ENCODE results near the gene PLSCR2.
"Not testable (repeated sequence)": the region's sequence is repeated elsewhere in the genome, so short reads cannot be mapped to it uniquely, and the experiment has no call there.

The PLSCR2 gene

DNA sequence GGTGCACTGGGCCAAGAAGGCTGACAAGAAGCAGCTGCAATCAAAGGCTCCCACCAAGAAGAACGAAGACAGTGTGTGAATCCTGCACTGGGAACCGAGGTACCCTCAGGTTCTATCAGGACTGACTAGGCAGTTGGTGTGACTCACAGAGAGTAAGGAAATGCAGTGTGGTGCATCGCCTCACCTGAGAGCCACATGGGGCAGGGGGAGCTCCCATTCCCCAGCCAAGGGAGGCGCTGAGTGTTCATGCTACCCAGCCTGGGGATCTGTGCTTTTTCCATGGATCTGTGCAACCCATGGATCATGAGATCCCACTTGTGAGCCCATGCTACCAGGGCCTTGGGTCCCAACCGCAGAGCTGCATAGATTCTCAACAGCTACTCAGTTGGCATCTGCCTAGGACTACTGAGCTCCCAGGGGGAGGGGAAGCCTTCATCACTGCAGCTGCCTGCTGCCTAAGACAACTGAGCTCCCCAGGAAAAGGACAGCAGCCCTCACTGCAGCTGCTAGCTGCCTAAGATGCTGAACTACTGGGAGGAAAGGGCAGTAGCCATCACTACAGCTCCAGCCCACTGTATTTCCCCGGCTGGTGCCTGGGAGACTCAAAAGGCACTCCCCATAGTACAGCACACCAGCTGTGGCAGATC is 6.9 kb upstream of the PLSCR2 start:
- DNase-seq: no peak

DNA sequence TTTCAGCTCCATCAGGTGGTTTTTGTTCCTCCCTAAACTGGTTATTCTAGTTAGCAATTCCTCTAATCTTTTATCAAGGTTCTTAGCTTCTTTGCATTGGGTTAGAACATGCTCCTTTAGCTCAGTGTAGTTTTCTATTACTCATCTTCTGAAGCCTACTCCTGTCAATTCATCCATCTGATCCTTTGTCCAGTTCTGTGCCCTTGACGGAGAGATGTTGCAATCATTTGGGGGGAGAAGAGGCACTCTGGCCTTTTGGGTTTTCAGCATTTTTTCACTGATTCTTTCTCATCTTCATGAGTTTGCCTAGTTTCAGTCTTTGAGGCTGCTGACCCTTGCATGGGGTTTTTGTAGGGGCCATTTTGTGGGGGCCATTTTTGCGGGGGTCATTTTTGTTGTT is 5.6 kb upstream of the PLSCR2 start:
- DNase-seq: not testable (repeated sequence)

DNA sequence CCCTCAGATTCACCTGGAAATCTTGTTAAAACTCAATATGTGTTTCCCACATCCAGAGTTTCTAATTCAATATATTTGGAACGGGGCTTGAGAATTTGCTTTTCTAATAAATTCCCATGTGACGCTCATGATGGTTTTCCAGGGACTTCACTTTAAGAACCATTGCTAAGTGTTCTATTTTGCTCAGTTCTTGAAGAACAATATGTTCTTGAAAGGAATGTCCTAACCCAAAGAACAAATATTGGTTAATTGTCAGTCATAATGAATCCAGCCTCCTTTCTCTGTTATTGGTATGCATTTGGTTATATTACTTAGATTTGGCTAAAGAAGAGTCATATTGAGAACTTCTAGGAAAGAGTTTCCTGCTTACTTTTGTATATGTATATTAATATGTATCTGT is 4.4 kb upstream of the PLSCR2 start:
- DNase-seq: no peak

DNA sequence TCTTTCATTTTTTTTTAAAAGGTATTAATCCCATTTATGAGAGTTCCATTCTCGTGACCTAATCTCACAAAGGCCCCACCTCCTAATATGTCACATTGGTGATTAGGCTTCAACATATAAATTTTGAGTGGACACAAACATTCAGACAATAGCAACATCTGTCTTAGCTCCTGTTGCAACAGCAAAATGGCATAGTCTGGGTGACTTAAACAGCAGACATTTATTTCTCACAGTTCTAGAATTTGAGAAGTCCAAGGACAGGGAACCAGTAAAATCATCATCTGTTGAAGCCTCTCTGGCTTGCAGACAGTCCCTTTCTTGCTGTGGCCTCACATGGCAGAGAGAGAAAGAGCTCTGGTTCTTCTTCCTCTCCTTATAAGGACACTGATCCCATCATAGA is 3.2 kb upstream of the PLSCR2 start:
- DNase-seq: no peak

DNA sequence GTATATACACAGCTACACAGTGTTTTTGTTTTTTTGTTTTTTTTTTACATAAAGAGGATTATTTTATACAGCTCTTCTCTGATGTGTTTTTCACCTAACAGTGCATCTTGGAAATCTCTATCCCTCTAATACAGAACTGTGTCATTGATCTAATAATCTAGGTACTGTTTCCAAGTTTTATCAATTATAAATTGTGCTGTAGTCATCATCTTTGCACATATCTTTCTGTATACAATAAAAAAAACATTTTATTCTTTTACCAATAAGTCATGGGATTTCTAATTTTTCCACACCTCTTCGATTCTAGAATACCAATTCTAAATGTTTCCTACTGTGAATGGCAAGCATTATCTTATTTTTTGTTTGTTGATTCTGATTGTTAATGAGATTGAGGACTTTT is 1.7 kb upstream of the PLSCR2 start:
- DNase-seq: no peak

DNA sequence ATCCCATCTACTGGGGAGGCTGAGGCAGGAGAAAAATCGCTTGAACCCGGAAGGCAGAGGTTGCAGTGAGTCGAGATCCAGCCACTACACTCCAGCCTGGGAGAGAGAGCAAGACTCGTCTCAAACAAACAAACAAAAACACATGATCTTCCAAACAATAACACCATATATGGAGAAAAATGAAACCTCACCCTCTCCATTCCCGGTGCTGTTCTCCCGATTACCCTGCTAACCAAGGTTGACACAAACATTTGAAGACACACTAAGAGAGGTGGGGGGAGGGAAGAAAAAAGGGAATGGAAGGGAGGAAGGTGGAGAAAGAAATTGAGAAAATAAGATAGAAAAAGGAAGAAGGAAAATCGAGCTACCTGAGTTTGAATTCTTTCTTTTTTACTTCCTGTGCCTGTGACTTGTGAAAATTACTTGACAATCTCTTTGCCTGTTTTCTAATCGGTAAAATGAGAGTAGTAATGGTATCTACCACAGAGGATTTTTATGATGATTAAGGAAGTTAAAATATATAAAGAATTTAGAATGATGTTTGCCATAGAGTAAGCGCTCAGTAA is 1.1 kb upstream of the PLSCR2 start:
- no peak for DNase-seq

DNA sequence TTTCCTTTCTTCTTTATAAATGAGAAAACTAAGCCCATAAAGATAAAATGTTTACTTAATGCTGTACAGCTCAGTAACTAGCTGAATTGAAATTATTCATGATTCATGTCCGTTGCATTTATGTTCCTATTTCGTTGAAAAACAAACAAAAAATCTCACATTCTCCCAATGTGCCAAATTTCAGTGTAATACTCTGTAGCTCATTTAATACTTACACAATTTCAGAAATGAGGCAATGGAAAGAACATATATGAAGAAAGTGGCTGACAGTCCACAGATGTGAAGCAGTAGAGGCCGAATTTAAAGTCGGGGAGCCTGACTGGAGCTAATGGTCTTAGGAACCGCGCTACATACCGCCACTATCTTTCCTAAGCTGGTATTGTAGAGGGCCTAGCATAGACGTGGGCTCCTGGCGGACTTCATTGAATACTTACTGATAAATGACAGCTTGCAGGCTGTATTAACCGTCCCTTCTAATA is 651 bp downstream of the PLSCR2 start:
- no peak for DNase-seq

DNA sequence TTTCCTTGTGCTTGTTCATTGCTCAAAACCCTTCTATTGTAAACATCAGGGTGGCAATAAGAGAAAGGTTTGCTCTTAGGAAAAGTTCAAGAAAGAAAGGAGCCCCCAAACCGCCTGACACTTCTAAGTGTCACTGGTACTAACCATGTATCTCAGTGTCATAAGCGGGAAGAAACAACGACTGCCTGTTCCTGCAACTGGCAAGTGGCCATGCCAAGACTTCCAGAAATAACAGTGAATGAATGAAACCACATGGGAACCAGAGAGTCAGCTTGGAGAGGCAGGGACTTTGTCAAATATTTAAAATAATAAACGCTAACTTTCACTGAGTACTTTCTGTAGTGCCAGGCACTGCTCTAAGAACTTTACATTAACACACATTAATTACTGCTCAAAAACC is 1.1 kb downstream of the PLSCR2 start:
- no peak for DNase-seq

DNA sequence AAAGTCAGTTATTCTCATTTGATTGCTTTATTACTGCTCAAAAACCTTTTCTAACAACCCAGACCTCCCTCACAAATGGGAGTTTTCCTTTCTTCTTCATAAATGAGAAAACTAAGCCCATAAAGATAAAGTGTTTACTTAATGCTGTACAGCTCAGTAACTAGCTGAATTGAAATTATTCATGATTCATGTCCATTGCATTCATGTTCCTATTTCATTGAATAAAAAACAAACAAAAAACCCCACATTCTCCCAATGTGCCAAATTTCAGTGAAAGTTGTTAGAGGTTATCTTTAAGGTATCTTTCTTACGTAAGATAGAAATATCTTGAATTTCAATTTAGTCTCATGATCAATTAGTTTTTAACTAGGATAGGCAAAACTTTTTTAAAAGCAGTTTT is 2.8 kb downstream of the PLSCR2 start:
- no peak for DNase-seq

DNA sequence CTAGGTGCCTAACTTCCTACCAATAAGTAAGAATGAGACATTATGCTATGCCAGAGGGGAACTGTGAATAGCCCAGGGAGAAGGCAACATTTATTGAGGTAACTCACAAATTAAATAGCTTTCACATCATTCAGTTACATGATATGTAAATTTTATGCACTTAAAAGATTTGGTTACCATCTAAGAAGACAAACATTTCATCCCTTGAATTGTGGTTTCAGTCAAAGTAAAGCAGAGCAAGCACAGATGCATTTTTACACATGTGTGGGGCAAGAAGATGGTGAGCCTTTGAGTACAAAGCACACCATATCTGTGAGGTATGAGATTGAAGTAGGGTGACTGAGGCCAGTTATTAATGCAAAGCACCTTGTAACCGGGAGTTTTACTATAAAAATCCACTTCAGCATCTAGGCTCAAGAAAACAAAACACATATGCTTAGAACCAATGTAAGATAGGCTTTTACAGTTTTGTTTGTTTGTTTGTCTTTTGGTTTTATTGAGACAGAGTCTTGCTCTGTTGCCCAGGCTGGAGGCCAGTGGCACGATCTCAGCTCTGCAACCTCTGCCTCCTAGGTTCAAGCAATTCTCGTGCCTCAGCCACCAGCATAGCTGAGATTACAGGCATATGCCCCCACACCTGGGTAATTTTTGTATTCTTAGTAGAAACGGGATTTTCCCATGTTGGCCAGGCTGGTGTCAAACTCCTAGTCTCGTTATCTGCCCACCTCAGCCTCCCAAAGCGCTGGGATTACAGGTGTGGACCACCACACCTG is 3.5 kb downstream of the PLSCR2 start:
- DNase-seq: no peak

DNA sequence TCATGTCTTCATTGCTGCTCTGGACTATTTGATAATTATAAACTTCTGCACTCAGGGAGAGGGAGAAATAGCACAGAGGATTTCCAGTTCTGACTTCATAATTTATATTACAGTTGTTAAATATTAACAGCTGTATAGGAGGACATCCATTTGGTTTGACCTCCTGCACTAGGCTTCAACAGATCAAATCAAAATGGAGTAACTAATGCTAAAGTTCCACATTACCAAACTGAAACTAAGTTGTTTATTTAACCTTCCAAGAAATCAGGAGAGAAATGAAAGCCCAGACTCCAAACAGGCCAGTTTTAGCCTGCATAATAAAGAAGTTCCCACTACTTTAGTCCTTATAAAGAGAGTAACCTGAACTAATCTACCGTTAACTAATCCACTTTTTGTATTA is 4.6 kb downstream of the PLSCR2 start:
- DNase-seq: no peak

DNA sequence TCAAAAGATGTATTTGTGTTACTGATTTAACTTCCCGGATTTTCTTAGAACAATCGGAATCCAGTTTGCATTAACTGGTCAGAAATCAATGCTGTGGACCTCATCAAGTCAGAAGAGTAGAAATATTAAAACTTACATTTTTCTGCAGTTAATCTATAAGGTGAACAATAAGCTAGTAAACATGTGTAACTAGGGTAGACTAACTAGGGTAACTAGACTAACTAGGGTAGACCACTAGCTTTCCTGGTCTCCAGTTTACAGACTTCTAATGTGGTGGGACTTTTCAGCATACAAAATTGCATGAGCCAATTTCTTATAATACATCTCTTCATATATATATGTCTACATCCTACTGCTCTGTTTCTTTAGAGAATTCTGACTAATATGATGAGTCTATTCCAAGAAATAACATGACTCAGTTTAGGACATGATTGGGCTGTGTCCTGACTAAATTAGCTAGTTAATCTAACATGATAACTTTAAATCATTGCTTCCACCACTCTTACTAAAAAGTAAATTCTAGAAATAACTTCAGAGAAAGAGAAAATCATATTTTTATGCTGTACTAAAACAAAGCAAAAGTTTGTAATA is 5.3 kb downstream of the PLSCR2 start:
- DNase-seq: no peak

DNA sequence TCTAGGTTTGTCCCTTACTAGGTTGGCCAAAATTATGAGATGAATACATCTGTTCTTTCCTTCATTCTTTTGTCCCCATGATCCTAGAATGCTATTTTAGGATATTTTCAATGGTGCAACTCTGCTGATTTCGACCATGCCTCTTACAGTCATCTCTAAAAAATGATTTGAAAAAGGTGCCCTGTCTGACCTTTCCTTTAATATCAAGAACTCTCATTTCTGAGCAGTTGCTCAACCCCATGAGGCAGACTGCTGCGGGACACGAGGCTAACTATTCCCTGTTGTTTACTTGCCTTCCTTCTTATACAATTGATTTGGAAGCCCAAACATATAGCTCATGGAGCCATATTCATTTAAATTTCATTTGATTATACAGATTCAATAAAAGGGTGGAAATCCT is 14.6 kb downstream of the PLSCR2 start:
- no peak for DNase-seq

DNA sequence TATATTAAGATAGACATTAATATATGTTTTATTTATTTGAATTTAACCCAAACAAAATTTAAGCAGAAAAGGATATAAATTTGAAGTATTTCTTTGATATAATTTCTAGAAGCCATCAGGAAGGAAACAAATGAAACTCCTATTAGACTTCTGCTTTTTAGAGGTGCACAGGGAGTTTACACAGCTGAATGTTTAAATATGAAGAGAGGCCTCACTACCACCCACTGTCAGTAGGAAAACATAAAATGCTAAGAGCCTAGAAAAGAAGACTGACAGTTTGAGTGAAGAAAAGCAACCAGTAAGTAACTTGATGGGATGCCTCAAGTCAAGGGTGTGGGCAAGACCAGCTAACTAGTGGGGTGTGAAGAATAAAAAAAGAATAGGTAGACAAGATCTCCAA is 19.7 kb downstream of the PLSCR2 start:
- no peak for DNase-seq

DNA sequence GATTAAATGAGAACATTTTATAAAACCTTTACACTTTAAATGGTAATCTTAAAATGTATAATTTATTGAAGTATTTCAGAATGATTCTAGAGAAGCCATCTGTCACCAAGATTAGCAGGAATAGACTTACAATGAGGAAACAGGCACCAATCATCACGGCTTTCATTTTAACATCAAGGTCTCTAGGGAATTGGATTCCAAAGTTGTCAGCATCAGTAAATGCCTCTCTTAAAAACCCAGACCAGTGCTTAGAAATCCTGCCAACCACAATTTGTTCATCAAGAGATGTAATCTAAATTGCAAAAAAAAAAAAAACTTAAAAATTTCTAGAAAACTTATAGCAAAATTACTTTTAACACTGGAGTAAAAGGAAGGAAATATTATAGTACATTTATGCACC is 20.3 kb downstream of the PLSCR2 start:
- no peak for DNase-seq

DNA sequence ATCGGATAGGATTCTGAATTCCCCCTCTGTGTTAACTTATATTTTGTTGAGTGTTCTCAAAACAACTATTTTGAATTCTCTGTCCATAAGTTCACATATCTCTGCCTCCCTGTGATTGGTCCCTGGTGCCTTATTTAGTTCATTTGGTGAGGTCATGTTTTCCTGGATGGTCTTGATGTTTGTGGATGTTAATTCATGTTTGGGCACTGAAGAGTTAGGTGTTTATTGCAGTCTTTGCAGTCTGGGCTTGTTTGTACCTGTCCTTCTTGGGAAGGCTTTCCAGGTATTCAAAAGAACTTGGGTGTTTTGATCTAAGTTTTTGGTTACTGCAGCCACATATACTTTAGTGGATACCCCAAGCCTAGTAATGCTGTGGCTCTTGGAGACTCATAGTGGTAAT is 23.3 kb downstream of the PLSCR2 start:
- no peak for DNase-seq

DNA sequence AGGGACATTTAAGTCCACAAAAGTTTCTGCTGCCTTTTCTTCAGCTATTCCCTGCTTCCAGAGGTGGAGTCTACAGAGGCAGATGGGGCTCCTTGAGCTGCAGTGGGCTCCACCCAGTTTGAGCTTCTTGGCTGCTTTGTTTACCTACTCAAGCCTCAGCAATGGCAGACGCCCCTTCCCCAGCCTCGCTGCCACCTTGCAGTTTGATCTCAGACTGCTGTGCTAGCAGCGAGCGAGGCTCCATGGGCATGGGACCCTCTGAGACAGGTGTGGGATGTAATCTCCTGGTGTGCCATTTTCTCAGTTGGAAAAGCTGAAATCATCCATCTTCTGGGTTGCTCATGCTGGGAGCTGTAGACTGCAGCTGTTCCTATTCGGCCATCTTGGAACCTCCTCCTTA is 29.1 kb downstream of the PLSCR2 start:
- DNase-seq: not testable (repeated sequence)

DNA sequence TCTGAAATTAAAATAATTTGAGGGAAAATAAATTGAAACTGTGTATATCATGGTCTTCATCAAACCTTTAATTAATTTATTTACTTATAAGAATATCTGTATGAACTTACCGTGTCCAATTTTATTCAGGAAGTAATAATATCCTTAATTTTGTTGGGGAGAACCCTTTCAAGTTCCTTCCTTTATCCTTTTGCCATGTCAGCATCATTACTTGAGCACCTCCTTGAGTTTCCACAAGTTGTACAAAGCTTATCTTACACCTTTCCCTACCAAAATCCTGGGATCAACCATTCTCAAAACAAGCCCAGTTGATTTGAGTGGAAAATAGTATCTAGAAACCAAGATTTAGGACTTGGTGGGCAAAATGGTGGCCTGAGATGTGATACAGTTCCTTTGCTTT is 37.3 kb downstream of the PLSCR2 start:
- no peak for DNase-seq

DNA sequence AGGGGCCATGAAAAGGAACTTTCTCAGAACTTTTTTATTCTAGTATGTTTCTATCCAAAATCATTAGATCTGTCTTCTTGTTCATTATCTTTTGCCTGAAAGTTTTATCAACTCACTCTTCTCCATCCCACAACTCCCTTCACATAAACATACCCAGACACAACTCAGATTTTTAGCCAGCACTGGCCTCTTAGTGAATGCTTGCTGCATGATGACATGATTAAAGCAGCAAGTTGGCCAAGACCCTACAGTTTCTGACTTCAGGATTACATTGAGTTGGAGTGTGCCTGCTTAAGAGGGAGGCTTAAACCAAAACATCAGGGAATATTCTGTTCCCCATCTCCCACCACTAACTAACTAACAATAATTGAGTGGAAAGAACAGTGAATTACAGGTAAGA is 38.1 kb downstream of the PLSCR2 start:
- no peak for DNase-seq

DNA sequence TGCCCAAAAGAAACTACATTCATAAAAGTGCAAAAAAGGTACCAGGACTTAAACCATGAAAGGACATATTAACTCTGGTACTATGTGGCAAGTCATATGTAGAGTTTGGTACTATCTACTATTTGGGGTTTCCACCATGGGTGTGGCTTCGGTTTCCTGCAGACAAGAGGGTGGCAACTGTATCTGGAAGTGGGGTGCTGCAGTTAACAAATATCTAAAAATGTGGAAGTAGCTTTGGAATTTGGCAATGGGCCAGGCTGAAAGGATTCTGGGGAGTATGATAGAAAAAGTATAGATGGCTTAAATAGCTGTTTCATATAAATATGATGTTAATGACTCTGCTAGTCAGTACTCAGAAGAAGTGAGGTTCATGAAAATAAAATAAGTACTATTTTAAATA is 44.0 kb downstream of the PLSCR2 start:
- DNase-seq: no peak

DNA sequence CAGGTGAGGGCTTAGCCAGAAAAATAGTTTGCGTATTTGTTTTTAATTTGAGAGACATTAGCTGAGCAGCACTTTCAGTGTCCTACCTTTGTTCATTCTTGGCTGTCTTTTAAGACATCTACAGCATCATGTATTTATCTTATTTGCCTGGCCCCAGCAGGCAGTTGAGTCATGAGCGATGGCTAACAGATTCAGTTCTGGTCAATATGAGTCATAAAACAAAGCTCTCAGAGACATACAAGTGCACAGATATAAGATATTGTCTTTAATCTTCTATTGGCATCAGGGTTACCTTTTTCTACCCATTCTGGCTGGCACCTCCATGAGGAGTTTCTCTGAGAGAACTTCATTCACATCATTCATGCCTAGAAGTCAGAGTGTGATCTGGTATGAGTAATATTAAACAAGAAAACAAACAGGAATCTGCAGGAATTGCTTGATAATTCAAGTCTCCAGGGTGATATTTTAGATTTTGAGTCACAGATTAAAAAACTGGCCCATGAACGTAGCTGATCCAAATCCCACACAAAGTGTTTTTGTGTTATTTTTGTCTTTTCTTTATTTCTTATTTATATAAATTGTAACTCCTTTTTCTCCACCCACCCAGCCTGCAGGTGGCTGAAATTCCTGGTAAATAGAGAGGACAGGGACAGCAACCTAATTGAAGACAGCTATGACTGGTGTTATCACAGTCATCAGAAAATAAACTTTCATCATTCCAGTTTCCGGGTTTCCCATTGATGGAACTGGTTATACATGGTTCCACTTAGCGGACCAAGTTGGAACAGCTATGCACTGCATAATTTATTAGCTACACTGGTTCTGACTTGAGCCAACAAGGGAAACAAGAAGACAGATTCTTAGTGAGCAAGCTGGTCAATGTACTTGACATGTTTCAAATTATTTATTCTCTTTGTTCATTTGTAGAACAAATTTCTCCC is 47.3 kb downstream of the PLSCR2 start:
- DNase-seq: no peak

DNA sequence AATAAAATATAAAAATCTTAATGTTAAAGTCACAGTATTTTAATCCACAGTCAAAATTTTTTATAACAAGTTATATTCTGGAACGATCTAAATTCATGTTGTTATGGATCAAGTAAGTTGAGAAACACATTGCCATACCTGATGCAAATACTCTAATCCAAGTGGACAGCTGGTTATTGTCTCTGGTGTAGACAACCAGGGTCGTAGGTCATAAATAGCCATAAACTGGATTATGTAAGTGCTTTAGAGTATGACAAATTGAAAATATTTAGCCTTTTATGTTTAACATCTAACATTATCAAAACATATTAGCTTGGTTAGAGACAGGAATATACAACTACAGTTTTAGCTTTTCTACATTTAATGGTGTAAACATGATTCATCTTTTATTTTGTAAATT is 53.0 kb downstream of the PLSCR2 start:
- DNase-seq: no peak

DNA sequence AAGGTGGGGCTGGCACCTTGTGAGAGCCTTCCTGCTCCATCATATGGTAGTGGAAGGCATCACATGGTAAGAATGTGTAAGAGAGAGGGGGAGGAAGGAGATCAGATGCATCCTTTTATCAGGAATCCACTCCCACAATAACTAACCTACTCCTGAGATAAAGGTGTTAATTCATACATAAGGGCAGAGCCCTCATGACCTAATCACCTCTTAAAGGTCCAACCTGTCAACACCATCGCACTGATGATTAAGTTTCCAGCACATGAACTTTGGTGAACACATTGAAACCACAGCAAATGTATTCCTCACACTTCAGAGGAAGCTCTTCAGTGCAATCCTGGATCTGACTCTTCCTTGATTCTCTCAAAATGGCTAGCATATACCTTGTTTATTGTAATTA is 55.4 kb downstream of the PLSCR2 start:
- no peak for DNase-seq
